ENCODE data around the gene PTPRG.

Gene PTPRG

GRCh38 chr3:62319570-62320243 lies 758.3 kb downstream of the PTPRG start:
- no peak for DNase-seq (ENCODE audit: extremely low read depth, insufficient read length)
- TF ChIP-seq CTCF (IDR thresholded peaks at IDR 0.05; ENCODE audit: insufficient read depth, low read length, poor library complexity, severe bottlenecking), result no peak
- Histone ChIP-seq H3K4me3 (replicated peaks; ENCODE audit: low read depth, low read length) (no peak overlapping the region), H3K36me3 (ENCODE audit: control insufficient read depth, insufficient read depth, low read length) (no peaks in the 10 kb centered on the region), H3K27me3 (replicated peaks; ENCODE audit: control insufficient read depth, insufficient read depth, low read length) (no peaks in the 10 kb centered on the region)

GRCh38 chr3:62323241-62323640 lies 761.9 kb downstream of the PTPRG start:
- H3K36me3 ChIP-seq (ENCODE audit: control insufficient read depth, insufficient read depth, low read length), result no peaks in the 10 kb centered on the region
- no peak for TF ChIP-seq CTCF (IDR thresholded peaks at IDR 0.05; ENCODE audit: insufficient read depth, low read length, poor library complexity, severe bottlenecking)
- H3K4me3 ChIP-seq (replicated peaks; ENCODE audit: low read depth, low read length), result no peak overlapping the region
- H3K27me3 ChIP-seq (replicated peaks; ENCODE audit: control insufficient read depth, insufficient read depth, low read length), result no peaks in the 10 kb centered on the region
- no peak for DNase-seq (ENCODE audit: extremely low read depth, insufficient read length)

- no peaks in the 10 kb centered on the region for H3K36me3 ChIP-seq (ENCODE audit: control insufficient read depth, insufficient read depth, low read length)
- no peak overlapping the region for H3K4me3 ChIP-seq (replicated peaks; ENCODE audit: low read depth, low read length)
- no peaks in the 10 kb centered on the region for H3K27me3 ChIP-seq (replicated peaks; ENCODE audit: control insufficient read depth, insufficient read depth, low read length)
- DNase-seq (ENCODE audit: extremely low read depth, insufficient read length), result no peak
- no peak for TF ChIP-seq CTCF (IDR thresholded peaks at IDR 0.05; ENCODE audit: insufficient read depth, low read length, poor library complexity, severe bottlenecking)
These were observed 764.5 kb downstream of the PTPRG start for GRCh38 chr3:62325896-62326295.

- no peaks in the 10 kb centered on the region for H3K36me3 ChIP-seq (ENCODE audit: control insufficient read depth, insufficient read depth, low read length)
- no peak for TF ChIP-seq CTCF (IDR thresholded peaks at IDR 0.05; ENCODE audit: insufficient read depth, low read length, poor library complexity, severe bottlenecking)
- no peak for DNase-seq (ENCODE audit: extremely low read depth, insufficient read length)
These were observed 768.6 kb downstream of the PTPRG start for GRCh38 chr3:62329971-62330370.

GRCh38 chr3:62332017-62332416 lies 770.6 kb downstream of the PTPRG start:
- no peak for DNase-seq (ENCODE audit: extremely low read depth, insufficient read length)
- no peak for TF ChIP-seq CTCF (IDR thresholded peaks at IDR 0.05; ENCODE audit: insufficient read depth, low read length, poor library complexity, severe bottlenecking)
- Histone ChIP-seq H3K36me3 (ENCODE audit: control insufficient read depth, insufficient read depth, low read length) (no peaks in the 10 kb centered on the region), H3K27me3 (replicated peaks; ENCODE audit: control insufficient read depth, insufficient read depth, low read length) (no peaks in the 10 kb centered on the region), H3K4me3 (replicated peaks; ENCODE audit: low read depth, low read length) (no peak overlapping the region)

More at GRCh38 chr3:62329971-62330370, 768.6 kb downstream of the PTPRG start:
- Histone ChIP-seq H3K27me3 (replicated peaks; ENCODE audit: control insufficient read depth, insufficient read depth, low read length) (no peaks in the 10 kb centered on the region), H3K4me3 (replicated peaks; ENCODE audit: low read depth, low read length) (no peak overlapping the region)

- peak; percentile 52 for TF ChIP-seq CTCF (IDR thresholded peaks at IDR 0.05; ENCODE audit: insufficient read depth, low read length, poor library complexity, severe bottlenecking)
- DNase-seq (ENCODE audit: extremely low read depth, insufficient read length), result no peak
These were observed 771.5 kb downstream of the PTPRG start for GRCh38 chr3:62332835-62333244.

More at GRCh38 chr3:62332835-62333244, 771.5 kb downstream of the PTPRG start:
- Histone ChIP-seq H3K27me3 (replicated peaks; ENCODE audit: control insufficient read depth, insufficient read depth, low read length) (no peaks in the 10 kb centered on the region), H3K4me3 (replicated peaks; ENCODE audit: low read depth, low read length) (no peak overlapping the region), H3K36me3 (ENCODE audit: control insufficient read depth, insufficient read depth, low read length) (no peaks in the 10 kb centered on the region)
